NCI-H2196 (cell line): ENCODE data around the gene C17orf100.

ENCODE experiments used
- DNase-seq: peaks from one replicate; lab custom pipeline; 2025; ENCODE audit not compliant: unreplicated experiment; lab: John Stamatoyannopoulos, UW

The C17orf100 gene

GRCh38 chr17:6651354-6651918 lies at the start of gene C17orf100, which contains the start of gene MED31:
Gene C17orf100 (plus strand): TSS chr17:6651762. CDS start chr17:6651914, 152 bp downstream.
Gene MED31 (minus strand): TSS chr17:6651605. CDS start chr17:6651528, 77 bp downstream.
- DNase-seq, result peak; percentile 85

- DNase-seq, result no peak
These were observed 49.4 kb upstream of the C17orf100 start for GRCh38 chr17:6602141-6602540.

GRCh38 chr17:6603744-6604325 lies 47.7 kb upstream of the C17orf100 start:
- no peak for DNase-seq

GRCh38 chr17:6605142-6605541 lies 46.4 kb upstream of the C17orf100 start:
- DNase-seq, result no peak

GRCh38 chr17:6608321-6608720 lies 43.2 kb upstream of the C17orf100 start:
- no peak for DNase-seq

- DNase-seq, result no peak
These were observed 41.6 kb upstream of the C17orf100 start for GRCh38 chr17:6610011-6610410.

GRCh38 chr17:6611231-6611630 lies 40.3 kb upstream of the C17orf100 start:
- DNase-seq, result no peak

GRCh38 chr17:6623941-6624340 lies 27.6 kb upstream of the C17orf100 start:
- DNase-seq, result no peak

GRCh38 chr17:6626616-6627015 lies 24.9 kb upstream of the C17orf100 start:
- no peak for DNase-seq

- no peak for DNase-seq
These were observed 24.5 kb upstream of the C17orf100 start for GRCh38 chr17:6627019-6627418.

GRCh38 chr17:6630390-6630789 lies 21.2 kb upstream of the C17orf100 start:
- no peak for DNase-seq

- no peak for DNase-seq
These were observed 19.0 kb upstream of the C17orf100 start for GRCh38 chr17:6632530-6632929.

- no peak for DNase-seq
These were observed 18.3 kb upstream of the C17orf100 start for GRCh38 chr17:6633263-6633662.

- DNase-seq, result no peak
These were observed 15.5 kb upstream of the C17orf100 start for GRCh38 chr17:6636105-6636504.

- DNase-seq, result no peak
These were observed 14.7 kb upstream of the C17orf100 start for GRCh38 chr17:6636616-6637457.

GRCh38 chr17:6637458-6637840 lies 14.1 kb upstream of the C17orf100 start:
- no peak for DNase-seq

- no peak for DNase-seq
These were observed 13.3 kb upstream of the C17orf100 start for GRCh38 chr17:6638046-6638908.

GRCh38 chr17:6639014-6639585 lies 12.5 kb upstream of the C17orf100 start:
- DNase-seq, result no peak

GRCh38 chr17:6639586-6640535 lies 11.7 kb upstream of the C17orf100 start:
- DNase-seq, result no peak
